SH-SY5Y (cell line): ENCODE measurements around the gene GALNT9.

ENCODE experiments used
- GATA2 ChIP-seq: IDR thresholded peaks from 2 replicates; pipeline ENCODE4 v1.6.1; 2011; ENCODE audit warnings: mild to moderate bottlenecking, low read depth, low read length
- GATA3 ChIP-seq: IDR thresholded peaks from 2 replicates; pipeline ENCODE4 v1.6.1; 2011; ENCODE audit warnings: low read depth, mild to moderate bottlenecking, low read length, moderate library complexity

DNA sequence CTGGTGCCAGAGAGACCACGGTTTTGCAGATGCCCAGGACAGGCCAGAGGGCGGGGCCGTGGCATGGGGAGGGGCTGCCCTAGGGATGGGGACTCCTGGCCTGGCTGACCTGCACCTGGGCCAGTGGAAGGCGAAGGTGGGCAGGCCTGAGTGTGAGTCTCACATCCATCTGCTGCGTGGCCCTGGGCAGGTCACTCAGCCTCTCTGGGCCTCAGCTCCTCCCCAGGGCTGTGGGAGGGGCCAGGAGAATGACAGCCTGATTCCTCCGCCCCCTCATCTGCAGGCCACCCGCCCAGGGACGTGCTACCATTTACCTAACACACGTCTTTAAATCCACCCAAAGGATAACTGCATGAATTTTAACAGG, 90.9 kb downstream of the GALNT9 start:
- no peak for TF ChIP-seq GATA2
- no peak for TF ChIP-seq GATA3
